MM.1S (cell line): ENCODE data around the gene C5AR1.
"Not testable (repeated sequence)": the region's sequence is repeated elsewhere in the genome, so short reads cannot be mapped to it uniquely, and the experiment has no call there.

ENCODE experiments used
- DNase-seq: peaks from one replicate; pipeline ENCODE4 v3.0.0-alpha.2; 2015
- H2AFZ ChIP-seq: fragments of 300-600 bp; sonication (generic); 2 replicates; pipeline ENCODE4 v1.6.0; 2016; ENCODE audit warnings: antibody characterized with exemption, low read length
- H3F3A ChIP-seq: fragments of 300-600 bp; sonication (generic); 2 replicates; pipeline ENCODE4 v1.6.1; 2016; ENCODE audit warnings: mild to moderate bottlenecking, antibody characterized with exemption, low read length, moderate library complexity, mixed read lengths; ENCODE audit not compliant: insufficient read depth
- H3K27ac ChIP-seq: fragments of 300-600 bp; sonication (generic); 2 replicates; pipeline ENCODE4 v1.5.1; 2016; ENCODE audit warnings: mild to moderate bottlenecking, low read length
- H3K27me3 ChIP-seq: fragments of 300-600 bp; sonication (generic); replicated peaks from 2 replicates; pipeline ENCODE4 v1.6.0; 2016; ENCODE audit warnings: low read length; ENCODE audit not compliant: insufficient read depth
- H3K36me3 ChIP-seq: fragments of 300-600 bp; sonication (generic); replicated peaks from 2 replicates; pipeline ENCODE4 v1.6.1; 2016; ENCODE audit warnings: mild to moderate bottlenecking, low read length, mixed read lengths; ENCODE audit not compliant: insufficient read depth
- H3K4me1 ChIP-seq: fragments of 300-600 bp; sonication (generic); 2 replicates; pipeline ENCODE4 v1.6.1; 2016; ENCODE audit warnings: low read length, mixed read lengths
- H3K4me2 ChIP-seq: fragments of 300-600 bp; sonication (generic); 2 replicates; pipeline ENCODE4 v1.6.0; 2016; ENCODE audit warnings: low read depth, low read length
- H3K4me3 ChIP-seq: fragments of 300-600 bp; sonication (generic); 2 replicates; pipeline ENCODE4 v1.5.1; 2016; ENCODE audit warnings: low read length, mixed read lengths
- H3K79me2 ChIP-seq: fragments of 300-600 bp; sonication (generic); 2 replicates; pipeline ENCODE4 v1.6.1; 2016; ENCODE audit warnings: mixed run types, low read length, mixed read lengths
- H3K9ac ChIP-seq: fragments of 300-600 bp; sonication (generic); 2 replicates; pipeline ENCODE4 v1.6.1; 2016; ENCODE audit warnings: low read length, mixed read lengths
- H3K9me2 ChIP-seq: fragments of 300-600 bp; sonication (generic); replicated peaks from 2 replicates; pipeline ENCODE4 v1.6.1; 2016; ENCODE audit warnings: mild to moderate bottlenecking, low read length, mixed read lengths; ENCODE audit not compliant: insufficient read depth
- H3K9me3 ChIP-seq: fragments of 300-600 bp; sonication (generic); replicated peaks from 2 replicates; pipeline ENCODE4 v1.6.1; 2016; ENCODE audit warnings: mild to moderate bottlenecking, low read length, mixed read lengths; ENCODE audit not compliant: insufficient read depth
- H4K20me1 ChIP-seq: fragments of 300-600 bp; sonication (generic); 2 replicates; pipeline ENCODE4 v1.6.1; 2016; ENCODE audit warnings: mild to moderate bottlenecking, low read length, moderate library complexity, mixed read lengths; ENCODE audit not compliant: insufficient read depth
- EZH2 ChIP-seq: fragments of 300-600 bp; sonication (generic); optimal IDR thresholded peaks from 2 replicates; pipeline ENCODE3; 2017; ENCODE audit warnings: low read depth, mild to moderate bottlenecking, antibody characterized with exemption, low read length, mixed read lengths
- EZH2phosphoT487 ChIP-seq: fragments of 300-600 bp; sonication (generic); IDR thresholded peaks from 2 replicates; pipeline ENCODE4 v1.6.1; 2018; ENCODE audit warnings: antibody characterized with exemption, low read length
- TF ChIP-seq, protein P1 (sequence below): fragments of 300-600 bp; sonication (generic); IDR thresholded peaks from 2 replicates; pipeline ENCODE4 v1.5.1; 2016; ENCODE audit warnings: antibody characterized with exemption, low read length, mixed read lengths

The C5AR1 gene

DNA sequence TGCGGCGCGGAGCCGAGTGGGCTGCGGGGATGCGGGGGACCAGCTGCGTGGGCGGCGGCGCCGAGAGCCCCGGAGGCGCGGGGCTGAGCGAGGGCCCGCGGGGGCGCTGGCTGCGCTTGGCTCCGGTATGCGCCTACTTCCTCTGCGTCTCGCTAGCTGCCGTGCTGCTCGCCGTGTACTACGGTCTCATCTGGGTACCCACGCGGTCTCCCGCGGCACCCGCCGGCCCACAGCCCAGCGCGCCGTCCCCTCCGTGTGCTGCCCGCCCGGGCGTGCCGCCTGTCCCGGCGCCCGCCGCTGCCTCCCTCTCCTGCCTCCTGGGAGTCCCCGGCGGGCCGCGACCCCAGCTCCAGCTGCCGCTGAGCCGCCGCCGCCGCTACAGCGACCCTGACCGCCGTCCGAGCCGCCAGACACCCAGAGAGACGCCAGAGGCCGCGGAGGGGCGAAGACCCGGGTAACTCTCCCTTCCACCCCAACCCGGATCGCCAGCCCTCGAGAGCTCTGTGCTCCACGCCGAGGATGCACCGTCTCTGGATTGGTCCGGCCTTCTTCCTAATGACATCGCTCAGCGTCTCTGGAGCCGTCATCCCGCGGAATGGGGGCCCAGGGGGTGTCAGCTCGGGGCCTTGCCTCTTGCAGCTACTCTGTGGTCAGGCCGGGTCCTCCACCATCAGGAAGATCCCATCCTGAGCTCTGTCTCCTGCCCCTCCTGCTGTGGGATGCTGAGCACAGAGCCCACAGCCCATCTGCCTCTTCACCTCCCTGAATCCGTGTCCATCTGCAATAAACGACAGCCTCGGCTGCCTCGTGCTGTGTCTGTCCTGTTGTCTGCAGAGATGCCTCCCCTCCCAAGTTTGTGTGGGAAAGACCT, 34.5 kb upstream of the C5AR1 start:
- no peak overlapping the region for H3K27ac ChIP-seq
- no peaks in the 10 kb centered on the region for H3K79me2 ChIP-seq
- no peaks in the 10 kb centered on the region for H4K20me1 ChIP-seq
- TF ChIP-seq, protein P1, sequence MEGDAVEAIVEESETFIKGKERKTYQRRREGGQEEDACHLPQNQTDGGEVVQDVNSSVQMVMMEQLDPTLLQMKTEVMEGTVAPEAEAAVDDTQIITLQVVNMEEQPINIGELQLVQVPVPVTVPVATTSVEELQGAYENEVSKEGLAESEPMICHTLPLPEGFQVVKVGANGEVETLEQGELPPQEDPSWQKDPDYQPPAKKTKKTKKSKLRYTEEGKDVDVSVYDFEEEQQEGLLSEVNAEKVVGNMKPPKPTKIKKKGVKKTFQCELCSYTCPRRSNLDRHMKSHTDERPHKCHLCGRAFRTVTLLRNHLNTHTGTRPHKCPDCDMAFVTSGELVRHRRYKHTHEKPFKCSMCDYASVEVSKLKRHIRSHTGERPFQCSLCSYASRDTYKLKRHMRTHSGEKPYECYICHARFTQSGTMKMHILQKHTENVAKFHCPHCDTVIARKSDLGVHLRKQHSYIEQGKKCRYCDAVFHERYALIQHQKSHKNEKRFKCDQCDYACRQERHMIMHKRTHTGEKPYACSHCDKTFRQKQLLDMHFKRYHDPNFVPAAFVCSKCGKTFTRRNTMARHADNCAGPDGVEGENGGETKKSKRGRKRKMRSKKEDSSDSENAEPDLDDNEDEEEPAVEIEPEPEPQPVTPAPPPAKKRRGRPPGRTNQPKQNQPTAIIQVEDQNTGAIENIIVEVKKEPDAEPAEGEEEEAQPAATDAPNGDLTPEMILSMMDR = no peak
- TF ChIP-seq EZH2 (no peak), EZH2phosphoT487 (no peak)
- no peak for DNase-seq
- no peaks in the 10 kb centered on the region for H3K9me2 ChIP-seq
- peak overlapping the region; percentile 50; the same call in 1 of the 2 replicates for H3K4me2 ChIP-seq
- H3K9me3 ChIP-seq = no peaks in the 10 kb centered on the region
- H3K9ac ChIP-seq = no peak overlapping the region; the same call in 1 of the 2 replicates
- H3K36me3 ChIP-seq = no peaks in the 10 kb centered on the region
- H3K4me3 ChIP-seq = peak overlapping the region; percentile 16; the same call in 1 of the 2 replicates
- no peaks in the 10 kb centered on the region for H3K4me1 ChIP-seq
- H2AFZ ChIP-seq = no peak overlapping the region
- H3F3A ChIP-seq = peaks cover 15% of the 10 kb centered on the region; the same call in 1 of the 2 replicates
- no peaks in the 10 kb centered on the region for H3K27me3 ChIP-seq

DNA sequence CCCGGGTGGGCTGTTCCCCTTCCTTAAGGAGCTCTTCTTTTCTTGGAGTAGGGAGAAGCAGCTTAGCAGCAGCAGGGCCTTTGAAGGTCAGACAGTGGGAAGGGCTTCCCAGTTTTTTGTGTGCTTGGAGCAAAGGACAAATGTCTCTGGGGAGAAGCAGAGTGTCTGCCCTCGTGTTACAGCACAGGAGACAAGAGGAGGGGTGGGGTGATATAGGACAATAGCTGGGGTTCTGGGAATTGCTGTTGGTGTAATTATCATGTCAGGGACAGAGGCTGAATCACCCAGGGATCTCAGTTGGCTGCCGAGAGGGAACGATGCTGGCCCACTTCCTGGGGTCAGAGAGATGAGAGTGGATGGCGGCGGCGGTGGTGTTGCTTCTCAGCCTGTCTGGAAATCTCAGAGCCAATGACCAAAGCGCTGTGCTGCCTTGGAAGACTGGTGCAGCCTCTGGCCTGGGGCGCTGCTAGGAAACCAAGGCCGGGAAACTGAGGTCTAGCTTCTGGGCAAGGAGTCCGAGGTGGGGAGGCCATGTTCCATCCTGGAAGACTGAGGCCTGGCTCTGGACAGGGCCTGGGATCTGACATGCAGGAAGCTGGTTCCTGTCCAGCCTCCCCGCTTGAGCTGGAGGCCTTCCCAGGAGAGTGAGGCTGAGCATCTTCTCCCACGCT, 33.7 kb upstream of the C5AR1 start:
- H3K9ac ChIP-seq = no peak overlapping the region
- H3K4me1 ChIP-seq = no peaks in the 10 kb centered on the region
- no peak for DNase-seq
- peaks cover 15% of the 10 kb centered on the region; the same call in 1 of the 2 replicates for H3F3A ChIP-seq
- H3K36me3 ChIP-seq = no peaks in the 10 kb centered on the region
- no peaks in the 10 kb centered on the region for H3K79me2 ChIP-seq
- no peak overlapping the region for H3K4me3 ChIP-seq
- H2AFZ ChIP-seq = no peak overlapping the region
- no peaks in the 10 kb centered on the region for H3K27me3 ChIP-seq
- H4K20me1 ChIP-seq = no peaks in the 10 kb centered on the region
- no peaks in the 10 kb centered on the region for H3K9me3 ChIP-seq
- TF ChIP-seq, protein P1 = no peak
- TF ChIP-seq EZH2phosphoT487 = no peak
- TF ChIP-seq EZH2 = no peak
- no peaks in the 10 kb centered on the region for H3K9me2 ChIP-seq
- H3K27ac ChIP-seq = no peak overlapping the region
- H3K4me2 ChIP-seq = no peak overlapping the region

DNA sequence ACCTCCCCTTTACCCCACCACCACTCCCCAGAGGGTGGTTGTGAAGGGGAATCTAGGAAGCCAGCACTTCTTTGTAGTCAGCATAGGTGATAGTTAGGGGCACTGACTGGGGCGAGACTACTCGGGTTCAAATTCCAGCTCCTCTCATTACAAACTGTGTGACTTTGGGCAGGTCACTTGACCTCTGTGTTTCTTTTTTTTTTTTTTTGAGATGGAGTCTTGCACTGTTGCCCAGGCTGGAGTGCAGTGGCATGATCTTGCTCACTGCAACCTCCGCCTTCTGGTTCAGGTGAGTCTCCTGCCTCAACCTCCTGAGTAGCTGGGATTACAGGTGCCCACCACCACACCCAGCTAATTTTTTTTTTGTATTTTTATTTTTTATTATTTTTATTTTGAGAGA, 33.1 kb upstream of the C5AR1 start:
- DNase-seq, H3K36me3 ChIP-seq, H3K79me2 ChIP-seq, H3K27me3 ChIP-seq, H3K4me2 ChIP-seq, H2AFZ ChIP-seq, H3K9me3 ChIP-seq, H3K4me3 ChIP-seq, H3K9me2 ChIP-seq, H4K20me1 ChIP-seq, H3K4me1 ChIP-seq, H3K9ac ChIP-seq, H3K27ac ChIP-seq: not testable (repeated sequence)
- peaks cover 15% of the 10 kb centered on the region; the same call in 1 of the 2 replicates for H3F3A ChIP-seq
